HL-60 (cell line): ENCODE measurements around the gene ABCA1.

ENCODE experiments used
- CTCF ChIP-seq: IDR thresholded peaks from one replicate; pipeline ENCODE4 v1.5.1; 2011; ENCODE audit warnings: low read length, control low read depth, inconsistent platforms; ENCODE audit not compliant: insufficient read depth
- GABPA ChIP-seq: IDR thresholded peaks from 2 replicates; pipeline ENCODE4 v1.6.1; 2012; ENCODE audit warnings: low read depth
- POLR2AphosphoS5 ChIP-seq: IDR thresholded peaks from 2 replicates; pipeline ENCODE4 v1.6.1; 2012; ENCODE audit warnings: low read depth
- TF ChIP-seq, protein P1 (sequence below): IDR thresholded peaks from 2 replicates; pipeline ENCODE4 v1.6.1; 2012; ENCODE audit warnings: low read depth; ENCODE audit not compliant: insufficient replicate concordance

DNA sequence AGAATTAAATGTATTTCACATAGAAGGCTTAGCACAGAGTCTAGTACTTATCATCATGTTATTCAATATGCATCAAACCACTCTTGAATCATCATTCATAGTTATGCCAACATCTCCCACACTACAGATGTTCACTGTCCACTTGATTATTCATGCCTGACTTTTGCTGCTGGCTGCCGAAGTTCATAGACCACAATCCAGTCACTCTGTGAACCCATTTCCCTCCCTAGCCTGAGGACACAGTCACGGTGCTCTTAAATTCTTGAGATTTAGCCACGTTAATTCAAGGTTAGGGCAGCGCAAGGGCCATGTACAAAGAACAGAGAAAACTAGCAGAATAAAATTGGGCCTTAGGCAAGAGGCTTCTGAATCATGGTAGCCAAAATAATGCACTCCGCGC is 32.4 kb downstream of the ABCA1 start:
- TF ChIP-seq CTCF (no peak), POLR2AphosphoS5 (no peak), GABPA (no peak)
- TF ChIP-seq, protein P1, sequence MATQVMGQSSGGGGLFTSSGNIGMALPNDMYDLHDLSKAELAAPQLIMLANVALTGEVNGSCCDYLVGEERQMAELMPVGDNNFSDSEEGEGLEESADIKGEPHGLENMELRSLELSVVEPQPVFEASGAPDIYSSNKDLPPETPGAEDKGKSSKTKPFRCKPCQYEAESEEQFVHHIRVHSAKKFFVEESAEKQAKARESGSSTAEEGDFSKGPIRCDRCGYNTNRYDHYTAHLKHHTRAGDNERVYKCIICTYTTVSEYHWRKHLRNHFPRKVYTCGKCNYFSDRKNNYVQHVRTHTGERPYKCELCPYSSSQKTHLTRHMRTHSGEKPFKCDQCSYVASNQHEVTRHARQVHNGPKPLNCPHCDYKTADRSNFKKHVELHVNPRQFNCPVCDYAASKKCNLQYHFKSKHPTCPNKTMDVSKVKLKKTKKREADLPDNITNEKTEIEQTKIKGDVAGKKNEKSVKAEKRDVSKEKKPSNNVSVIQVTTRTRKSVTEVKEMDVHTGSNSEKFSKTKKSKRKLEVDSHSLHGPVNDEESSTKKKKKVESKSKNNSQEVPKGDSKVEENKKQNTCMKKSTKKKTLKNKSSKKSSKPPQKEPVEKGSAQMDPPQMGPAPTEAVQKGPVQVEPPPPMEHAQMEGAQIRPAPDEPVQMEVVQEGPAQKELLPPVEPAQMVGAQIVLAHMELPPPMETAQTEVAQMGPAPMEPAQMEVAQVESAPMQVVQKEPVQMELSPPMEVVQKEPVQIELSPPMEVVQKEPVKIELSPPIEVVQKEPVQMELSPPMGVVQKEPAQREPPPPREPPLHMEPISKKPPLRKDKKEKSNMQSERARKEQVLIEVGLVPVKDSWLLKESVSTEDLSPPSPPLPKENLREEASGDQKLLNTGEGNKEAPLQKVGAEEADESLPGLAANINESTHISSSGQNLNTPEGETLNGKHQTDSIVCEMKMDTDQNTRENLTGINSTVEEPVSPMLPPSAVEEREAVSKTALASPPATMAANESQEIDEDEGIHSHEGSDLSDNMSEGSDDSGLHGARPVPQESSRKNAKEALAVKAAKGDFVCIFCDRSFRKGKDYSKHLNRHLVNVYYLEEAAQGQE = no peak
